GM18517 (cell line): ENCODE results near the gene LRRN4.
"Not testable (repeated sequence)": the region's sequence is repeated elsewhere in the genome, so short reads cannot be mapped to it uniquely, and the experiment has no call there.

Experiments used
- ATAC-seq: cut with Tn5 transposase; IDR thresholded peaks from one replicate; pipeline ENCODE4 v1.9.1; 2021; ENCODE audit warnings: mild to moderate bottlenecking, moderate library complexity; ENCODE audit not compliant: unreplicated experiment

The LRRN4 gene

DNA sequence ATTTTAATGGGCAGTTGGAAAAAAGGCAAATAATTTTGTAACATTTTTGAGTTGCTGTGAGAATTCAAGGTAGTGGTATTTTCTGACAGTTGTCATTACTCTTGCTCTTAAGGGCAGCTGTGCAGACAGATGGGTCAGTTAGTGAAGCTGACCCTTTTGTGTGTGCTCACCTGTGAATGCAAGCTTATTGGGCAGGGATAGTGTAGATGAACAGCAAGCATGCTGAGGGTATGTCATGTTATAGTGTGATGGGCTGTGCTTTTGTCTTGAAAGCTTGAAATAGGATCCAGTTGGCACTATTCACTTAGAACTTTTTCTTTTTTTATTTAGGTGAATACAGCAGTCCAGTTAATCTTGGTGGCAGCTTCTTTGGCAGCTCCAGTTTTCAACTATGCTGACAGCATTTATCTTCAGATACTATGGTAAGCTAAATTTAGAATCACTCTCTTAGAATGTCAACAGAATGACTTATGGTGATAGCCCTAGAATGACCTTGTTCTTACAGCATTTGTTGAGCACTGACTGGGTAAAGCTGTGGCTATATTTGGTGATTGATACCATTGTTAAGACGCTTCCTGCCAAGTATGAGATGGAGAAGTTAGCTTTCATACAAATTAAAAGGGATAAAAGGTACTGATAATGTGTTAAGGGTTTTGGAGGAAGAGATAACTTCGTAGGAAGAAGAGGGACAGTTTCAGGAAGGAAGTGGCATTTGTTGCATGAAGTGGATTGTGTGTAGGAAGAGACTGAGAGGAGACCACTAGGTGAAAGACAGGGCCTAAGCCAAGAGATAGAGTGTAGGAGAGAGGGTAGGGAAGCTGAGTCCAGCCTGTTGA, 19.5 kb downstream of the LRRN4 start:
- no peak for ATAC-seq

- ATAC-seq, result not testable (repeated sequence)
Measured at GRCh38 chr20:6032907-6033306, 21.0 kb downstream of the LRRN4 start.

DNA sequence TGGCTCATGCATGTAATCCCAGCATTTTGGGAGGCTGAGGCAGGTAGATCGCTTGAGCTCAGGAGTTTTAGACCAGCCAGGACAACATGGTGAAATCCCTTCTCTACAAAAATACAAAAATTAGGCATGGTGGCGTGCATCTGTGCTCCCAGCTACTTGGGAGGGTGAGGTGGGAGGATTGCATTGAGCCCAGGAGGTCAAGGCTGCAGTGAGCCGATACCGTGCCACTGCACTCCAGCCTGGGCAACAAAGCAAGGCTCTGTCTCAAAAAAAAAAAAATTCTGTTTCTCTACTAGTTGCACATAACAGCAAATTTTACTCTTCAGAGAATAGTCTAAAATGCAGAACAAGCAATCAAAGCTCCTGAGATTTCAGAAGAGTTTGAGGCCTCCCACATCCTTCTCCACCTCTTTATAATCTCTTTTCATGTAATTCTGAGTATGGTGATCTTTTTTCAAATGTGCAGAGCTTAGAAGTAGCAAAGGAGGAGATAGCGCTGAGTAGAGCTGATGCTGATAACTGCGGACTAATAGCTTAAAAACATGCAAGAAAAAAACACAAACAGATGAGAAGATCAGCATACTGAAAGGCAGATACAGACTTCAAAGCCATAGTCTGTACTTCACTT, 23.3 kb downstream of the LRRN4 start:
- ATAC-seq, result no peak

DNA sequence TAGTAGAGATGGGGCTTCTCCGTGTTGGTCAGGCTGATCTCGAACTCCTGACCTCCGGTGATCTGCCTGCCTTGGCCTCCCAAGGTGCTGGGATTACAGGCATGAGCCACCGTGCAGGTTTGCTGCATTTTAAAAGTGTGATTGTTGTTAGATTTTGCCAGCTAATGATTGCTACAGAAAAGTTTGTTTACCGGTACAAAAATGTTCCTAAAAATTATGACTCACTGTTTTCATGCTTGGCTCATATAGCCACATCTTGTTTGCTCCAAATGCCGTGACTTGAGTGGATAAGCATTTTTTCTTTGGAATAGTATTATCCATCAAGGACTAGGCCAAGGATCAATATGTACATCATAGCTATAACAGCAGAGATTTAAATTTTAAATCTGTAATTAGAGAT, 24.3 kb downstream of the LRRN4 start:
- ATAC-seq, result no peak

DNA sequence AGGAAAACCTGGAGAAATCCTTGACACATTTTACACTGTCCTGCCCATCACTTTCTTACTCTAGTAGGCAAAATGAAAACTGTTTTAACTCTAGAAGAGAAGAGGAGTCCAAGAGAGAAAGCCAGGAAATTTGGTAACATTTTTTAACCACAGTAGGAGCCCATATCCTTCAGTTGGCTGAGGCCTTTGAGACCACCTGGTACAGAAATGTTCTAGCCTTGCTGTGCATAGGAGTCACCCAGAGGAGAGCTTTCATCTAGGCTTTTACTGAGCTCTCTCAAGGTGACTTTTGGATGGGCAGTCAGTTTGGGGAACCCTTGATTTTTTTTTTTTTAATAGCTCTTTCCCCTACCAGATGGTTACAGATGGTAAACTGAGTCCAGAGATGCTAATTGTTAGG, 25.0 kb downstream of the LRRN4 start:
- no peak for ATAC-seq

GRCh38 chr20:6026051-6026450, 27.8 kb downstream of the LRRN4 start:
- no peak for ATAC-seq

DNA sequence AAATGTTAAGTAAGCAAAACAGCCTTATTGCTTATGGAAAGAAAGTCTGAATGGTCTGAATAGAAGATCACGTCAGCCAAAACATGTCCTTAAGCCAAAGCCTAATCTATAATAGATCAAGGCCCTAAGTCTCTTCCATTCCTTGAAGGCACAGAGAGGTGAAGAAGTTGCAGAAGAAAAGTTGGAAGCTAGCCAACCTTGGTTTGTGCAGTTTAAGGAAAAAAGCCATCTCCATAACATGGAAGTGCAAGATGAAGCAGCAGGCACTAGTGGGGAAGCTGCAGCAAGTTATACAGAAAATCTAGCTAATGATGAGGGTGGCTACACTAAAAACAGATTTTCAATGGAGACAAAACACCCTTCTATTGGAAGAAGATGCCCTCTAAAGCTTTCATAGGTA, 29.1 kb downstream of the LRRN4 start:
- ATAC-seq, result no peak

DNA sequence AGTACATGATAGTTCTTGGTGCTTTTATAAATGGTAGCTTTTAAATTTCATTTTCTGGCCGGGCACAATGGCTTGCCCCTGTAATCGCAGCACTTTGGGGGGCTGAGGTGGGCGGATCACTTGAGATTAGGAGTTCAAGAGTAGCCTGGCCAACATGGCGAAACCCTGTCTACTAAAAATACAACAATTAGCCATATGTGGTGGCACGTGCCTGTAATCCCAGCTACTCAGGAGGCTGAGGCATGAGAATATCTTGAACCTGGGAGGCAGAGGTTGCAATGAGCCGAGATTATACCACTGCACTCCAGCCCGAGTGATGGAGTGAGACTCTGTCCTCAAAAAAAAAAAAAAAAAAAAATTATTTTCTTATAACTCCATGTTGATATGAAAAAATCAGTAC, 36.0 kb downstream of the LRRN4 start:
- ATAC-seq, result no peak

DNA sequence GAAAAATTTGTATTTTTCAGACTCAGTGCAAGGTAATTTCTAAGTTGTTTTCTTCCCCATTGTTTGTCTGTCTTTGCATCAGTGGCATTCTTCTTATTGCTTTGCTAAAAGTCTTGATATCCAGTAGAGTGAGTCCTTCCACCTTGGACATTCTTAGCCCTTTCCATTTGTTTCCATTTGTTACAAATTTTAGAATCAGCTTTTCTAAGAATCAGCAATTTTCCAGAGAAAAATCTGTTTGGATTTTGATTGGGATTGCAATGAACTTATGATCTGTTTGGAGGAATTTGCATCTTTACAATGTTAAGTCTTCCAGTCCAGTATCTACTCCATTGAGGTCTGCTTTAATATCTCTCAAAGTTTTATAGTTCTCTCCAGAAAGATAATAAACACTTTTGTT, 36.4 kb downstream of the LRRN4 start:
- no peak for ATAC-seq

GRCh38 chr20:6014957-6015356, 38.9 kb downstream of the LRRN4 start:
- ATAC-seq, result no peak

DNA sequence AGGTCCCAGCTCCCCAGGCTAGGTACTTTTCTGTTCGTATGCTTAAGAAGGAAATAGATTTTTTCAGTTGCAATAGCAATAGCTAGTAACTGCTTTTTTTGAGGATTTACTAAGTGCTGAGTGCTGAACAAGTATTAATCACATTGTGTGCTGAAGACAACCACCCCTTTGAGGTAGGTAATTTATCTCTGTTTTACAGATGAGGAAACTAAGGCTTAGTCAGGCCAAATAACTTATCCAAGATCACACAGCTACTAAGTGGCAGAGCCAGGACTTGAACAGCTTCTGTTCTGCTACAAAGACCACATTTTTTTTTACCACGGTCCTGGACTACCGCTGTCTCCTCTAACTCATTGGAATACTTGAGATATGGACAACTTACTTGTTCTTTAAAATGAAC, 39.8 kb downstream of the LRRN4 start:
- no peak for ATAC-seq

DNA sequence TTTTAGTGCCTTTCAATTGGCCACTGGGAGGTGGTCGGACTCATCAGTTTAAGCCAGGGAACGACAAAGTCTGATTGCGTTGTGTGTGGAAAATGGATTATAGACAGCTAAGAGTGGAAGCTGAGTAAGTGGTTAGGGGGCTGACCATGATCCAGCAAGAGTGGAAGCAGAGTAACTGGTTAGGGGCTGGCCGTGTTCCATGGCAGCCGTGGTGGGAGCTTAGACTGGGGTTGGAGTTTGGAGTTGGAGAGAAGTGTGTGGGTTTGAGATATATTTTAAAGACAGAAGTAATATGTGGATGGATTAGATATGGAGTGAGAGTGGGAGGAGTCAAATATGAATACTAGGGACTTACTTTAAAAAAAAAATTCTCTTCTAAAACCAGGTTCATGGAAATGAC, 41.7 kb downstream of the LRRN4 start:
- ATAC-seq, result no peak

DNA sequence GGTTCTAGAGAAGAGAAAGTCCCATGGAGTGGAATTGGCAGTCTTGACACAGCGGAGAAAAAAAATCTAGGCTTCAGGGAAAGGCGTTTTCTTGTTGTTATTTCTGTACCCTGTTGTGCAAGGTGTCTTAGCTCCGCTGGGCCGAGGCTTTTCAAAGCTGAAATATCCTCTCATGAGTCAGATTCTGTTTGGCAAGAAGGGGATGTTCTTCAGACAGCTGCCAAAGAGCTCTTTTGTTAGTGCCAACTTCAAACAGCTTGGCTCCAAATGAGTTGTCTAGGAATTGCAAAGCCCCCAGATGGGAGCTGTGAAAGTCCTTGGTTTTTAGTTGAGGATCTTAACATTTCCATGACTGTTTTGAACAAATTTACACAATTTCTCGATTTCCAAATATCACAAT, 45.6 kb downstream of the LRRN4 start:
- no peak for ATAC-seq

GRCh38 chr20:6007529-6008103, 46.2 kb downstream of the LRRN4 start:
- ATAC-seq, result no peak

GRCh38 chr20:6007094-6007528, 46.7 kb downstream of the LRRN4 start:
- no peak for ATAC-seq

GRCh38 chr20:6006603-6006949, 47.3 kb downstream of the LRRN4 start:
- no peak for ATAC-seq

DNA sequence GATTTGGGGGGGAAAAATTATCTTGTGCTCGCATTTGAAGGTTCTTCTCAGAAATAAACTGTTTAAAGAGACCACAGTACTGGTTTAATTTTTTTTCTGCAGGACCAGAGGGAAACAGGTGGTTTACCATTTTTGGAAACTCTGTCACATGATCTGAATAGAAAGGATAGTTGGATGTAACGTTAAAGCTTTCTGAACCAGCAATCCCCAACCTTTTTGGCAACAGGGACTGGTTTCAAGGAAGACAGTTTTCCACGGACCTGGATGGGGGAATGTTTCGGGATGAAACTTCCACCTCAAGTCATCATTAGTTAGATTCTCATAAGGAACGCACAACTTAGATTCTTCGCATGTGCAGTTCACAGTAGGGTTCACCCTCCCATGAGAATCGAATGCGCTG, 53.0 kb downstream of the LRRN4 start:
- no peak for ATAC-seq

DNA sequence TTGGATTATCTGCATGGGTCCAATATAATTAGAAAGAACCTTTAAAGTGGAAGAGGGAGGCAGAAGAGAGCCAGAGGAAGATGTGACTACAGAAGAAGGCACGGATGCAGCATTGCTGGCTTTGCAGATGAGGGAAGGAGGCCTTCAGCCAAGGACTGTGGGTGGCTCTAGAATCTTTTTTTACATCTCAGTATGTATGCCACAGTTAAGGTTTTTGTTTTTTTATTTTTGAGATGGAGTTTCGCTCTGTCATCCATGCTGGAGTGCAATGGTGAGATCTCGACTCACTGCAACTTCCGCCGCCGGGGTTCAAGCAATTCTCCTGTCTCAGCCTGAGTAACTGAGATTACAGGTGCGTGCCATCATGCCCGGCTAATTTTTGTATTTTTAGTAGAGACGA, 54.1 kb downstream of the LRRN4 start:
- no peak for ATAC-seq

- ATAC-seq, result peak; percentile 94
Measured at GRCh38 chr20:5996765-5997164, 57.1 kb downstream of the LRRN4 start.

- no peak for ATAC-seq
Measured at GRCh38 chr20:5991623-5992441, 62.0 kb downstream of the LRRN4 start.

DNA sequence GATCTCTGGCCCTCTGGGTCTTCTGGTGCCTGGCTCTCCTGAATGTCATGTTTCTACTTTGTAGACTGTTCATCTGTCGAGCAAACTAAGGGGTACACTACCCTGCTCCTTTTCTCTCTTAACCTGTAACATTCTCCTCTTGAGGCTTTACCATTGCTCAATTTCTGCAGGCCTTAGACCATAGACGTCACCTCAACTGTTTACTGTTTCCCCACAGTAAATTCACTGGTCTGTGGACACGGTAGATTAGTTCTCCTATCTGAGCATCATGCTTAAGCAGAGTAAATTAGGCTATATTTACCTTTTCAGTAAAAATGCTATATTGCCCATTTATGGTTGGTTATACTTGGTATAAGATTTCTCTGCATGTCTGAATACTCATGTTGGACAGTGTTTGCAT, 62.9 kb downstream of the LRRN4 start:
- no peak for ATAC-seq
